ENCODE data around the gene PYM1.
"Not testable (repeated sequence)": the region's sequence is repeated elsewhere in the genome, so short reads cannot be mapped to it uniquely, and the experiment has no call there.

PYM1 gene

GRCh38 chr12:55938826-55939501 is 11.3 kb upstream of the PYM1 start:
- DNase-seq = no peak
- ATAC-seq = peak; percentile 55

GRCh38 chr12:55937981-55938380 is 10.3 kb upstream of the PYM1 start:
- no peak for ATAC-seq
- no peak for DNase-seq

- ATAC-seq = peak; percentile 10
- peak; percentile 51 for DNase-seq
Observed at GRCh38 chr12:55935738-55936151, 8.1 kb upstream of the PYM1 start.

GRCh38 chr12:55934773-55935172 is 7.1 kb upstream of the PYM1 start:
- no peak for DNase-seq
- no peak for ATAC-seq

GRCh38 chr12:55933799-55934742 is 6.4 kb upstream of the PYM1 start:
- no peak for ATAC-seq
- DNase-seq = no peak

GRCh38 chr12:55933169-55933798 is 5.6 kb upstream of the PYM1 start:
- no peak for ATAC-seq
- DNase-seq = no peak

- ATAC-seq (no peak), DNase-seq (peak; percentile 44)
Observed at GRCh38 chr12:55932551-55932910, 4.8 kb upstream of the PYM1 start.

GRCh38 chr12:55931780-55932550 is 4.3 kb upstream of the PYM1 start:
- ATAC-seq (no peak), DNase-seq (peak; percentile 55)

- ATAC-seq = no peak
Observed at GRCh38 chr12:55931317-55931779, 3.7 kb upstream of the PYM1 start.

GRCh38 chr12:55930771-55931316 is 3.1 kb upstream of the PYM1 start, which contains the start of gene DGKA:
DGKA (plus strand) TSS chr12:55931162; CDS start chr12:55936504, 5,342 bp downstream.
- ATAC-seq = peak; percentile 48

More at GRCh38 chr12:55931317-55931779, 3.7 kb upstream of the PYM1 start:
- DNase-seq = no peak

GRCh38 chr12:55929306-55929791 is 1.7 kb upstream of the PYM1 start:
- ATAC-seq = peak; percentile 60
- peak; percentile 85 for DNase-seq

More at GRCh38 chr12:55930771-55931316, 3.1 kb upstream of the PYM1 start, which contains the start of gene DGKA:
- DNase-seq = peak; percentile 82

- ATAC-seq = peak; percentile 50
Observed at GRCh38 chr12:55926738-55927587, 731 bp downstream of the PYM1 start.

GRCh38 chr12:55925870-55926737 is 1.6 kb downstream of the PYM1 start:
- no peak for ATAC-seq
- DNase-seq = no peak

More at GRCh38 chr12:55926738-55927587, 731 bp downstream of the PYM1 start:
- peak; percentile 97 for DNase-seq

- no peak for ATAC-seq
- DNase-seq = no peak
Observed at GRCh38 chr12:55925371-55925770, 2.3 kb downstream of the PYM1 start.

- ATAC-seq, DNase-seq: not testable (repeated sequence)
Observed at GRCh38 chr12:55923648-55924047, 4.0 kb downstream of the PYM1 start.

- no peak for ATAC-seq
Observed at GRCh38 chr12:55922126-55922525, 5.6 kb downstream of the PYM1 start.

GRCh38 chr12:55919032-55919431 is 8.7 kb downstream of the PYM1 start:
- ATAC-seq, DNase-seq: not testable (repeated sequence)

More at GRCh38 chr12:55922126-55922525, 5.6 kb downstream of the PYM1 start:
- no peak for DNase-seq

GRCh38 chr12:55915482-55915859 is 12.2 kb downstream of the PYM1 start:
- DNase-seq = no peak
- ATAC-seq = no peak

- no peak for DNase-seq
- no peak for ATAC-seq
Observed at GRCh38 chr12:55912908-55913307, 14.8 kb downstream of the PYM1 start.

Data from stimulated activated naive CD8-positive, alpha-beta T cell treated with anti-CD3 and anti-CD28 coated beads, Interleukin-15, Interleukin-2, amounts not matched to agents 100 U/mL and 50 U/mL, for 24 hours (primary cell).